HEK293 (cell line): ENCODE data around the gene NCOR2.

ENCODE experiments used
- BCL11B ChIP-seq: fragments of 450-650 bp; formaldehyde crosslinking; IDR thresholded peaks from 2 replicates; pipeline ENCODE4 v1.5.1; 2016; ENCODE audit warnings: low read depth, missing biosample characterization, missing genetic modification characterization
- KLF1 ChIP-seq: fragments of 450-650 bp; formaldehyde crosslinking; IDR thresholded peaks from 2 replicates; pipeline ENCODE4 v1.5.1; 2016; ENCODE audit warnings: missing biosample characterization, missing genetic modification characterization
- PATZ1 ChIP-seq: fragments of 450-650 bp; formaldehyde crosslinking; IDR thresholded peaks from 2 replicates; pipeline ENCODE4 v1.5.1; 2016; ENCODE audit warnings: missing biosample characterization, missing genetic modification characterization
- ZNF747 ChIP-seq: fragments of 450-650 bp; formaldehyde crosslinking; IDR thresholded peaks from 2 replicates; pipeline ENCODE4 v1.5.1; 2016; ENCODE audit warnings: missing biosample characterization, missing genetic modification characterization
- ZNF777 ChIP-seq: fragments of 450-650 bp; formaldehyde crosslinking; IDR thresholded peaks from 2 replicates; pipeline ENCODE4 v1.5.1; 2017; ENCODE audit warnings: missing biosample characterization, missing genetic modification characterization, borderline replicate concordance
- TF ChIP-seq, protein P1 (sequence below): fragments of 450-650 bp; formaldehyde crosslinking; IDR thresholded peaks from 2 replicates; pipeline ENCODE4 v1.5.1; 2016; ENCODE audit warnings: missing biosample characterization, missing genetic modification characterization

DNA sequence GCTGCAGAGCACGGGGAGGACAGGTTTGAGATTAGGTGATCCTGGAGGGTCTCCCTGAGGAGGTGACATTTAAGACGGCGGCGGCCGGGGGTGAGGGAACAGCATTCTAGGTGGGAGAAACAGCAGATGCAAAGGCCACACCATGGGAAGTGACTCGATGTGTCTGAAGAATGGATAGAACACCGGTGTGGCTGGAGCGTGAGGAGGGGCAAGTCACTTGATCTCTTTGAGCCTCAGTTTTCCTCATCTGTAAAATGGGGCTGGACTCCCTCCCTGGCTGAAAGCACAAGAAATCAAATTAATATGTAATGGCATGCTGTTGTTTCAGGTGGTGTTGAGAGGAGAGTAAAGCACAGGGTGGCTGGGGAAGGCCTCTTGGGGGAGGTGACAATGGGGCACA is 10.0 kb upstream of the NCOR2 start:
- TF ChIP-seq, protein P1, sequence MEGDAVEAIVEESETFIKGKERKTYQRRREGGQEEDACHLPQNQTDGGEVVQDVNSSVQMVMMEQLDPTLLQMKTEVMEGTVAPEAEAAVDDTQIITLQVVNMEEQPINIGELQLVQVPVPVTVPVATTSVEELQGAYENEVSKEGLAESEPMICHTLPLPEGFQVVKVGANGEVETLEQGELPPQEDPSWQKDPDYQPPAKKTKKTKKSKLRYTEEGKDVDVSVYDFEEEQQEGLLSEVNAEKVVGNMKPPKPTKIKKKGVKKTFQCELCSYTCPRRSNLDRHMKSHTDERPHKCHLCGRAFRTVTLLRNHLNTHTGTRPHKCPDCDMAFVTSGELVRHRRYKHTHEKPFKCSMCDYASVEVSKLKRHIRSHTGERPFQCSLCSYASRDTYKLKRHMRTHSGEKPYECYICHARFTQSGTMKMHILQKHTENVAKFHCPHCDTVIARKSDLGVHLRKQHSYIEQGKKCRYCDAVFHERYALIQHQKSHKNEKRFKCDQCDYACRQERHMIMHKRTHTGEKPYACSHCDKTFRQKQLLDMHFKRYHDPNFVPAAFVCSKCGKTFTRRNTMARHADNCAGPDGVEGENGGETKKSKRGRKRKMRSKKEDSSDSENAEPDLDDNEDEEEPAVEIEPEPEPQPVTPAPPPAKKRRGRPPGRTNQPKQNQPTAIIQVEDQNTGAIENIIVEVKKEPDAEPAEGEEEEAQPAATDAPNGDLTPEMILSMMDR (tag by site-specific recombination) = no peak
- TF ChIP-seq ZNF777 (tag by site-specific recombination) = no peak
- TF ChIP-seq KLF1 (tag by site-specific recombination) = no peak
- TF ChIP-seq ZNF747 (tag by site-specific recombination) = no peak
- TF ChIP-seq PATZ1 (tag by site-specific recombination) = no peak
- TF ChIP-seq BCL11B (tag by site-specific recombination) = no peak
